HEK293 (cell line): Measurements from ENCODE around the gene VGLL3.

ENCODE experiments used
- CTCF ChIA-PET: fragments of 350-600 bp; formaldehyde crosslinking; extraction: SDS; loops from one replicate; lab custom pipeline; 2021; ENCODE audit warnings: antibody characterized with exemption; lab: Yijun Ruan, JAX
- POLR2A ChIA-PET: fragments of 300-600 bp; formaldehyde crosslinking; extraction: SDS; loops from one replicate; lab custom pipeline; 2020; ENCODE audit warnings: antibody characterized with exemption, inconsistent platforms; lab: Yijun Ruan, JAX
- H3K27ac ChIP-seq: fragments of 200-500 bp; sonication (Bioruptor generic); 2 replicates; pipeline ENCODE4 v1.5.1; 2014; ENCODE audit warnings: low read depth, low read length, control low read depth, inconsistent platforms; ENCODE audit errors: extremely low read depth
- H3K36me3 ChIP-seq, 2 experiments: fragments of 200-500 bp in 1 of 2; sonication (Bioruptor generic) in 1 of 2; 1 replicate in 1 of 2; 2 replicates in 1 of 2; pipeline ENCODE4 v1.5.1; 2014 to 2017; ENCODE audit warnings: inconsistent platforms in 2 of 2, low read length in 2 of 2; ENCODE audit not compliant: control insufficient read depth in 2 of 2, insufficient read depth in 1 of 2
- H3K4me1 ChIP-seq: fragments of 200-500 bp; sonication (Bioruptor generic); 2 replicates; pipeline ENCODE4 v1.5.1; 2014; ENCODE audit warnings: mild to moderate bottlenecking, low read length, inconsistent platforms; ENCODE audit not compliant: control insufficient read depth, insufficient read depth
- H3K4me3 ChIP-seq: 2 replicates; pipeline ENCODE4 v1.5.1; 2011; ENCODE audit warnings: low read depth, mild to moderate bottlenecking, control low read depth, low read length, moderate library complexity
- H3K9me3 ChIP-seq: fragments of 200-500 bp; sonication (Bioruptor generic); 2 replicates; pipeline ENCODE4 v1.5.1; 2014; ENCODE audit warnings: low read depth, low read length, inconsistent platforms; ENCODE audit not compliant: control insufficient read depth, insufficient read depth
- GLIS1 ChIP-seq: fragments of 450-650 bp; formaldehyde crosslinking; IDR thresholded peaks from 2 replicates; pipeline ENCODE4 v1.5.1; 2016; ENCODE audit warnings: missing biosample characterization, missing genetic modification characterization
- ZFHX2 ChIP-seq: fragments of 450-650 bp; formaldehyde crosslinking; conservative IDR thresholded peaks from 2 replicates; pipeline ENCODE4 v1.5.1; 2016; ENCODE audit warnings: missing biosample characterization, missing genetic modification characterization
- ZIC2 ChIP-seq: fragments of 450-650 bp; formaldehyde crosslinking; IDR thresholded peaks from 2 replicates; pipeline ENCODE4 v1.5.1; 2016; ENCODE audit warnings: missing biosample characterization, missing genetic modification characterization
- ZNF211 ChIP-seq: fragments of 450-650 bp; formaldehyde crosslinking; IDR thresholded peaks from 2 replicates; pipeline ENCODE4 v1.5.1; 2016; ENCODE audit warnings: low read depth, missing biosample characterization, missing genetic modification characterization
- ZNF214 ChIP-seq: fragments of 450-650 bp; formaldehyde crosslinking; IDR thresholded peaks from 2 replicates; pipeline ENCODE4 v1.5.1; 2017; ENCODE audit warnings: missing biosample characterization, mild to moderate bottlenecking, missing genetic modification characterization, borderline replicate concordance
- ZNF223 ChIP-seq: fragments of 450-650 bp; formaldehyde crosslinking; IDR thresholded peaks from 2 replicates; pipeline ENCODE4 v1.5.1; 2016; ENCODE audit warnings: missing biosample characterization, missing genetic modification characterization
- ZNF311 ChIP-seq: fragments of 450-650 bp; formaldehyde crosslinking; IDR thresholded peaks from 2 replicates; pipeline ENCODE4 v1.5.1; 2017; ENCODE audit warnings: missing biosample characterization, missing genetic modification characterization, borderline replicate concordance
- ZNF324 ChIP-seq: fragments of 450-650 bp; formaldehyde crosslinking; IDR thresholded peaks from 2 replicates; pipeline ENCODE4 v1.5.1; 2016; ENCODE audit warnings: missing biosample characterization, missing genetic modification characterization
- ZNF423 ChIP-seq: fragments of 450-650 bp; formaldehyde crosslinking; IDR thresholded peaks from 2 replicates; pipeline ENCODE4 v1.5.1; 2016; ENCODE audit warnings: missing biosample characterization, missing genetic modification characterization
- ZNF514 ChIP-seq: fragments of 450-650 bp; formaldehyde crosslinking; IDR thresholded peaks from 2 replicates; pipeline ENCODE4 v1.5.1; 2016; ENCODE audit warnings: missing biosample characterization, missing genetic modification characterization
- ZNF623 ChIP-seq: fragments of 450-650 bp; formaldehyde crosslinking; IDR thresholded peaks from 2 replicates; pipeline ENCODE4 v1.5.1; 2016; ENCODE audit warnings: missing biosample characterization, missing genetic modification characterization
- ZNF624 ChIP-seq: fragments of 450-650 bp; formaldehyde crosslinking; IDR thresholded peaks from 2 replicates; pipeline ENCODE4 v1.5.1; 2017; ENCODE audit warnings: missing biosample characterization, missing genetic modification characterization
- ZNF626 ChIP-seq: fragments of 450-650 bp; sonication (Bioruptor Pico); formaldehyde crosslinking; IDR thresholded peaks from 2 replicates; pipeline ENCODE4 v1.5.1; 2018; ENCODE audit warnings: missing biosample characterization, missing genetic modification characterization, inconsistent platforms
- ZNF660 ChIP-seq: fragments of 450-650 bp; IDR thresholded peaks from 2 replicates; pipeline ENCODE4 v1.5.1; 2018; ENCODE audit warnings: missing biosample characterization, mild to moderate bottlenecking, missing genetic modification characterization
- ZNF776 ChIP-seq: fragments of 450-650 bp; formaldehyde crosslinking; IDR thresholded peaks from 2 replicates; pipeline ENCODE4 v1.5.0; 2017; ENCODE audit warnings: missing biosample characterization, missing genetic modification characterization, borderline replicate concordance
- TF ChIP-seq, protein P1 (sequence below): fragments of 450-650 bp; formaldehyde crosslinking; IDR thresholded peaks from 2 replicates; pipeline ENCODE4 v1.5.1; 2017; ENCODE audit warnings: missing biosample characterization, missing genetic modification characterization

The VGLL3 gene

DNA sequence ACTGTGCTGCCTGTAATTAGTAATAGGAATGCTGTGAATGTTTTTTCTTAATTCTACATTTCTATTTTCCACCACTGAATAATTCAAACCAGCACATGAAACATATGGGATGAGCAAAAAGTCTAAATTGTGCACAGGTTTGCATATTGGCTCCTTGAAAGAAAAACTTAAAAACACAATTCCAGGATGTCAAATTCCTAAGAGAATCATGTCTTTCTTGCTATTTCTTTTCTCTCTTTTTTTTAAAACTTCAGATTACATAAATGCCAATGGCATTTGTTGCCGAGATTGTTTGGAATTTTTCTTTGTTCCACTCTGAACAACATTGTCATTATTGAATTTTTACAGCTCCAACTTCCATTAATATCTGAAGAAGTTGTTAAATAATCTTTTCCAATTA lies 60.8 kb downstream of the VGLL3 start:
- POLR2A ChIA-PET = no interaction called here
- no peaks in the 10 kb centered on the region for H3K4me1 ChIP-seq
- CTCF ChIA-PET = no interaction called here
- H3K4me3 ChIP-seq = no peak overlapping the region
- no peak overlapping the region for H3K27ac ChIP-seq
- no peaks in the 10 kb centered on the region for H3K9me3 ChIP-seq
- no peaks in the 10 kb centered on the region for H3K36me3 ChIP-seq
- TF ChIP-seq ZNF624 (tag by site-specific recombination) (no peak), ZFHX2 (no peak), ZNF324 (no peak), ZNF423 (tag by site-specific recombination) (no peak), ZNF626 (tag by site-specific recombination) (no peak), ZNF776 (tag by site-specific recombination) (no peak), ZNF214 (tag by site-specific recombination) (no peak), ZNF514 (tag by site-specific recombination) (no peak)
- TF ChIP-seq, protein P1, sequence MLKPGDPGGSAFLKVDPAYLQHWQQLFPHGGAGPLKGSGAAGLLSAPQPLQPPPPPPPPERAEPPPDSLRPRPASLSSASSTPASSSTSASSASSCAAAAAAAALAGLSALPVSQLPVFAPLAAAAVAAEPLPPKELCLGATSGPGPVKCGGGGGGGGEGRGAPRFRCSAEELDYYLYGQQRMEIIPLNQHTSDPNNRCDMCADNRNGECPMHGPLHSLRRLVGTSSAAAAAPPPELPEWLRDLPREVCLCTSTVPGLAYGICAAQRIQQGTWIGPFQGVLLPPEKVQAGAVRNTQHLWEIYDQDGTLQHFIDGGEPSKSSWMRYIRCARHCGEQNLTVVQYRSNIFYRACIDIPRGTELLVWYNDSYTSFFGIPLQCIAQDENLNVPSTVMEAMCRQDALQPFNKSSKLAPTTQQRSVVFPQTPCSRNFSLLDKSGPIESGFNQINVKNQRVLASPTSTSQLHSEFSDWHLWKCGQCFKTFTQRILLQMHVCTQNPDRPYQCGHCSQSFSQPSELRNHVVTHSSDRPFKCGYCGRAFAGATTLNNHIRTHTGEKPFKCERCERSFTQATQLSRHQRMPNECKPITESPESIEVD = no peak

DNA sequence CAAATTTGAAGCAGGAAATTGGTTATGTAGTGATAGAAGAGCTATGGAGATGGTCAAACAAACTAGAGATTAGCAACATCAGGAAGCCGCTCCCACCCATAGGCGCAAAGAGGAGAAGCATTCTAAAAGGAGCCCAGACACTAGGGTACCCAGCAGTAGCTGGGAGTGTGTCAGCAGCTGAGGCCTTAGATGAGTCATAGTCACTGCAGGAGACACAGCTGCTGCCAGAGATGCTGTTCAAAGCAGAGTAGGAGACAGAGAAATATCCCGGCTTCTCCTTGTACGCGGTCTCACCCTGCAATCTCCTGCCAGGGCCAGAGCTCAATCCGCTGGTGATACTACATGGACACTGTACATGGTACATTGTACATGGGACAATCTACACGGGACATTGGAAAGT lies 61.9 kb downstream of the VGLL3 start:
- POLR2A ChIA-PET = no interaction called here
- Histone ChIP-seq H3K9me3 (no peaks in the 10 kb centered on the region), H3K36me3 (no peaks in the 10 kb centered on the region), H3K4me1 (no peaks in the 10 kb centered on the region), H3K4me3 (no peak overlapping the region), H3K27ac (no peak overlapping the region)
- TF ChIP-seq ZIC2 (tag by site-specific recombination) = no peak
- 0 out of 2 replicates have a peak, but pooled peaks have one; percentile 16 for TF ChIP-seq GLIS1 (tag by site-specific recombination)
- CTCF ChIA-PET = no interaction called here

DNA sequence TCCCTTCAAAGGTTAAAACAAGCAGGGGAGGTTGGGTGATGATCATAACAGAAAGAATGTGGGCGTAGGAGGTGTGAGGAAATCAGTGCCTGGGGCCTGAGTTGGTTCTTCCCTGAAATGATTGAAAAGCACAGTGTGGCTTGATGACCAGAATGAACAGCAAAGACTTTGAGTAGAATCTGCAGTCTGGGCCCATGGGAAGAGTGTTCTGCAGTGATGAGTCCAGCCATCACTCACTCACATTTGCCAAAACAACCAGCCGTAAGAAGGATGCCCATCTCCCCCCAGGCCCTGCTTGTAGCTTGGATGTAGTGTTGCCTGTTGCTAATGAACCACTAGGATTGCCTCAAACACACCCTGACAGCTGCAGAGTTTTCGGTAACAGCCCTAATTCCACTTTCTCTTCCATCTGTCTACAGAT lies 67.9 kb downstream of the VGLL3 start:
- POLR2A ChIA-PET = no interaction called here
- TF ChIP-seq ZNF623 (tag by site-specific recombination) (no peak), ZNF660 (tag by site-specific recombination) (no peak)
- CTCF ChIA-PET = no interaction called here
- Histone ChIP-seq H3K27ac (no peak overlapping the region), H3K4me1 (no peaks in the 10 kb centered on the region), H3K4me3 (no peak overlapping the region), H3K36me3 (no peaks in the 10 kb centered on the region), H3K9me3 (no peaks in the 10 kb centered on the region)

DNA sequence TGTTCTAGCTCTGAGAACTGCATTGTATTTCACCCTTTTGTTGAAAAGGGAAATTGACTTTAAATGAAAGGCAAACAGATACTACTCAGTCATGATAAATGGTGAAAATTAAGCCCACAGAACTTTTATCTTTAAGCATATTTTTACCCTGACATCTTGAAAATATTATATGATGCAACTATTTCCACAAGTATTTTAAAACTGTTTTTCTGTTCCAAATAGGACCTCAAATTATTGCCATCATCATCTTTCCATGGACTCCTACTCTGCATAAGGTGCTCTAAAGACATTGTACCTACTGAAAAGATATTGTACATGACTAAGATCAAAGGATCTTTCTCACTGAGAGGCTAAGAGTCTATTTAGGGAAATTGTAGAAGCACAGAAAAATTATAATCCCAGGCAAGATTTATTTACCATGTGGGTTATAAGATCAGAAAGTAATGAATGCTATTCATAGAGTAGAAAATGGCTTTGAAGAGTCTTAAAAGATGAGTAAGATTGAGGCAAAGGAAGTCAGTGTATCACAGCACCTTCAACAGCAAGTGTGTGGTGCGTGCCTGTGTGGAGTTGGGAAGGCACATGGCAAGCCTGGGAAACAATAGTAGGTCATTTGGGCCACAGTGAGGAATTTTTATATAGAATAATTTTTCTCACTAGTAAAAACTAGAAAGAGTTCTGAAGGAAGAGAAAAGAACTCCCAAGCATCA lies 68.8 kb downstream of the VGLL3 start:
- Histone ChIP-seq H3K27ac (no peak overlapping the region), H3K36me3 (no peaks in the 10 kb centered on the region), H3K9me3 (no peaks in the 10 kb centered on the region), H3K4me1 (no peaks in the 10 kb centered on the region), H3K4me3 (no peak overlapping the region)
- CTCF ChIA-PET = no interaction called here
- TF ChIP-seq ZNF223 (no peak), ZNF211 (tag by site-specific recombination) (no peak), ZNF311 (no peak)
- POLR2A ChIA-PET = no interaction called here
